CD4-positive, alpha-beta T cell (primary cell): Measurements from ENCODE around the gene SH3D19. TPM values are rescaled to one million over a fixed set of nuclear protein-coding genes. Genes with fewer than 3 reads are reported as not detected.

Experiments used
- ATAC-seq: fragments of 200-7000 bp; cut with Tn5 transposase; one replicate; pipeline ENCODE4 v1.10.0; 2022; ENCODE audit warnings: mild to moderate bottlenecking; ENCODE audit not compliant: poor library complexity
- CTCF ChIA-PET: fragments of 350-600 bp; sonication (Branson Sonifier 250); formaldehyde crosslinking; loops from one replicate; lab custom pipeline; 2021; ENCODE audit warnings: antibody characterized with exemption, inconsistent platforms; lab: Charles Lee
- POLR2A ChIA-PET: fragments of 350-600 bp; sonication (Branson Sonifier 250); formaldehyde crosslinking; loops from one replicate; lab custom pipeline; 2021; ENCODE audit warnings: antibody characterized with exemption, inconsistent platforms; lab: Charles Lee
- DNase-seq, 14 experiments: peaks; one replicate each; pipeline ENCODE4 v3.0.0-alpha.2; 2013 to 2020; ENCODE audit warnings: mixed read lengths in 2 of 14
- H3K27ac ChIP-seq, 2 donors: one replicate each; pipeline versions ENCODE4 v1.5.1 to v1.7.0; 2013; ENCODE audit warnings: low read length in 2 of 2, low read depth in 1 of 2, mild to moderate bottlenecking in 1 of 2
- H3K27me3 ChIP-seq, 2 experiments: 1 replicate in 1 of 2; 2 replicates in 1 of 2; pipeline versions ENCODE4 v1.6.1 to v1.7.0; 2013; ENCODE audit warnings: low read length in 2 of 2, control low read depth in 1 of 2, mild to moderate bottlenecking in 1 of 2, moderate library complexity in 1 of 2; ENCODE audit not compliant: insufficient read depth in 2 of 2, control insufficient read depth in 1 of 2
- H3K36me3 ChIP-seq: one replicate; pipeline ENCODE4 v1.6.1; 2013; ENCODE audit warnings: low read length, control low read depth; ENCODE audit not compliant: insufficient read depth
- H3K4me1 ChIP-seq: one replicate; pipeline ENCODE4 v1.6.1; 2013; ENCODE audit warnings: low read length, control low read depth; ENCODE audit not compliant: insufficient read depth
- H3K4me3 ChIP-seq: one replicate; pipeline ENCODE4 v1.5.1; 2013; ENCODE audit warnings: mild to moderate bottlenecking, low read length, moderate library complexity
- H3K9me3 ChIP-seq, 2 experiments: 1 replicate in 1 of 2; 2 replicates in 1 of 2; pipeline versions ENCODE4 v1.6.1 to v1.7.0; 2013; ENCODE audit warnings: low read length in 2 of 2, mild to moderate bottlenecking in 2 of 2, control low read depth in 1 of 2, moderate library complexity in 1 of 2; ENCODE audit not compliant: control insufficient read depth in 1 of 2, insufficient read depth in 1 of 2
- H3K27ac Mint-ChIP-seq: one replicate; pipeline ENCODE4 v1.8.0; 2020; ENCODE audit warnings: mixed read lengths
- H3K27me3 Mint-ChIP-seq: one replicate; pipeline ENCODE4 v1.8.0; 2021; ENCODE audit warnings: mixed read lengths
- H3K36me3 Mint-ChIP-seq: one replicate; pipeline ENCODE4 v1.8.0; 2021; ENCODE audit warnings: low read depth, mixed read lengths
- H3K4me1 Mint-ChIP-seq: one replicate; pipeline ENCODE4 v1.8.0; 2021; ENCODE audit warnings: low read depth, mixed read lengths
- H3K4me3 Mint-ChIP-seq: one replicate; pipeline ENCODE4 v1.8.0; 2020; ENCODE audit warnings: mild to moderate bottlenecking, mixed read lengths
- H3K9me3 Mint-ChIP-seq: one replicate; pipeline ENCODE4 v1.8.0; 2020; ENCODE audit warnings: mixed read lengths
- intact Hi-C, 2 experiments: fragments of 100-400 bp; cut with DNase I in 1 of 2; cut with micrococcal nuclease in 1 of 2; formaldehyde crosslinking; loops; one replicate each; pipeline versions ENCODE4 v1.15.1 to v1.9.0; 2023 to 2025; cut with DNase I, micrococcal nuclease
- total RNA-seq, 174 experiments: library from RNA in 2 of 174; stranded (reverse) in 2 of 174; gene quantifications; one replicate each; pipeline ENCODE4 v1.2.3 and lab custom pipeline; 2021 to 2026
- TF ChIP-seq, protein P1 (sequence below): fragments of 200-600 bp; IDR thresholded peaks from one replicate; pipeline ENCODE4 v1.8.0; 2022; ENCODE audit warnings: antibody characterized with exemption, mild to moderate bottlenecking

SH3D19 gene
- total RNA-seq, 2 experiments from 2014 or later, result 0.27 TPM; not detected in 1

DNA sequence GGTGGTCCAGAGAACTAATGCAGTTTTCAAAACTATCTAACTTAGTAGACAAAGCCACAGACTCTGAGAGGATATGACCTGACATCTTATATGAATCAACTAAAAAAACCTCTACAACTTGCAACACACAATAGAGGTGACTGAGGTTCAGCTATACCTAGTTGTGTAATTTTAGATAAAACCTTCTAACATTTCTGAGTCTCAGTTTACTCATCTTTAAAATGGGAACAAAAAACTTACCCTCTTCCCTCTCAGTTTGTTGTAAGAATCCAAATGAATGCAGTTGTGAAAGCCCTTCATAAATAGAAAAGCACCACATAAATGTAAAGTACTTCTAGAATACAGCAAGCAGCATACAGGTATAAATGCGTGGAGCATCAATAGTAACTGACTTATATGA is 5.9 kb downstream of the SH3D19 start:
- peaks cover 61% of the 10 kb centered on the region for H3K27me3 Mint-ChIP-seq

DNA sequence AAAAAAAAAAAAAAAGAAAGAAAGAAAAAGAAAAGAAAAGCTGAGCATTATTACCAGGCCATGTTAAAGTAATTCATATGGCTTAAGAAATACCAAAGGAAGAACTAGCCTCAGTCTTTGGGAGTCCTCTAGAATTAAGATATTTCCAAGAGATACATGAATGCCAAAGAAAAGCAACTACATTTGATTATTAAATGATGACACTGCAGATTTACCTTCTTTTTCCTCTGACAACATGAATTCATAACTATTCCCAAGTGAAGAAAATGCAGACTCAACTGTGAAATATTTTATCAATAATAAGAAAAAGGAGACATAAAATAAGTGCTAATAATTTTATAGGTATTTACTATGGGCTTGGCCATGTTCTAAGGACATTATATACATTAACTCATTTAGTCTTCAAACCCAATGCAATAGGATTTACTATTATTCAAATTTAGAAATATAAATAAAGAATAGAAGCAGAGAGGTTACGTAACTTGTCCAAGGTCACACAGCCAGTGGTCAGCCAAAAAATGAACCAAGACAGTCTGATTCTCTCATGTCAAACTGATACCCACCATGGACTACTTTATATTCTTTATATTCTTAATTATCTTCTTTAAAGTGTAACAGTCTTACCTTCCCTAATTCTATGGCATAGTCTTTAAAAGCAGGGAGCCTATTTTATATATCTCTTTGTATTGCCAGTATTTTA is 6.9 kb downstream of the SH3D19 start:
- no peaks in the 10 kb centered on the region for H3K36me3 ChIP-seq
- no peaks in the 10 kb centered on the region for H3K4me1 ChIP-seq
- H3K9me3 ChIP-seq, result no peaks in the 10 kb centered on the region
- Mint-ChIP-seq H3K9me3 (no peaks in the 10 kb centered on the region), H3K27me3 (peaks cover 51% of the 10 kb centered on the region), H3K4me3 (no peak overlapping the region), H3K27ac (no peak overlapping the region), H3K4me1 (no peaks in the 10 kb centered on the region), H3K36me3 (no peaks in the 10 kb centered on the region)
- DNase-seq (no peak), ATAC-seq (no peak)
- no peak overlapping the region for H3K27ac ChIP-seq
- TF ChIP-seq, protein P1, sequence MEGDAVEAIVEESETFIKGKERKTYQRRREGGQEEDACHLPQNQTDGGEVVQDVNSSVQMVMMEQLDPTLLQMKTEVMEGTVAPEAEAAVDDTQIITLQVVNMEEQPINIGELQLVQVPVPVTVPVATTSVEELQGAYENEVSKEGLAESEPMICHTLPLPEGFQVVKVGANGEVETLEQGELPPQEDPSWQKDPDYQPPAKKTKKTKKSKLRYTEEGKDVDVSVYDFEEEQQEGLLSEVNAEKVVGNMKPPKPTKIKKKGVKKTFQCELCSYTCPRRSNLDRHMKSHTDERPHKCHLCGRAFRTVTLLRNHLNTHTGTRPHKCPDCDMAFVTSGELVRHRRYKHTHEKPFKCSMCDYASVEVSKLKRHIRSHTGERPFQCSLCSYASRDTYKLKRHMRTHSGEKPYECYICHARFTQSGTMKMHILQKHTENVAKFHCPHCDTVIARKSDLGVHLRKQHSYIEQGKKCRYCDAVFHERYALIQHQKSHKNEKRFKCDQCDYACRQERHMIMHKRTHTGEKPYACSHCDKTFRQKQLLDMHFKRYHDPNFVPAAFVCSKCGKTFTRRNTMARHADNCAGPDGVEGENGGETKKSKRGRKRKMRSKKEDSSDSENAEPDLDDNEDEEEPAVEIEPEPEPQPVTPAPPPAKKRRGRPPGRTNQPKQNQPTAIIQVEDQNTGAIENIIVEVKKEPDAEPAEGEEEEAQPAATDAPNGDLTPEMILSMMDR, result no peak
- H3K4me3 ChIP-seq, result no peak overlapping the region
- ChIA-PET POLR2A (no interaction called here), CTCF (no interaction called here)
- H3K27me3 ChIP-seq, result peaks cover 10 to 13% of the 10 kb centered on the region in 2 experiments
- intact Hi-C loops, result no loop called here

More for the DNA sequence above, 5.9 kb downstream of the SH3D19 start:
- Mint-ChIP-seq H3K36me3 (no peaks in the 10 kb centered on the region), H3K27ac (no peak overlapping the region), H3K9me3 (no peaks in the 10 kb centered on the region), H3K4me1 (peaks cover 7% of the 10 kb centered on the region), H3K4me3 (no peak overlapping the region)
- intact Hi-C loops, result no loop called here
- Histone ChIP-seq H3K36me3 (no peaks in the 10 kb centered on the region), H3K4me1 (no peaks in the 10 kb centered on the region), H3K9me3 (no peaks in the 10 kb centered on the region), H3K4me3 (no peak overlapping the region), H3K27ac (no peak overlapping the region), H3K27me3 (peaks cover 13 to 23% of the 10 kb centered on the region in 2 experiments)
- ATAC-seq, result no peak
- TF ChIP-seq, protein P1, result no peak
- ChIA-PET POLR2A (no interaction called here), CTCF (no interaction called here)
- DNase-seq, result no peak

DNA sequence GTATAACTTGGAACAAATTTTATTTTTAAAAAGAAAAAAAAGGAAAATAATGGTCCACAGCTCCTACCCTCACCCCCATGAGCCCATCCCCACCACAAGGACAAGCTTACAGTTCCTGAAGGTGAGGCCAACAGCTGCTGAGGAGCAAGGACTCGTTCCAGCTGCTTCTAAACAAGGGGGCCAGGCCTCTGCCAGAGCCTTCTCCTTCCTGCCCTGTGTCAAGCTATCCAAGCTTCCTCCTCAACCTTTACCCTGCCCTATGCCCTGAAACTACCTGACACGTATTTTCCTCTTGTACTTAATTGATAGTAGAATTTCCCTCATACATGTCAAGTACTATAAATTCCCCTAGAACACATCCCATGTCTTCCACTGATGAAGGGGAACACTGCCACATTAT is 8.8 kb downstream of the SH3D19 start:
- DNase-seq, result no peak
- H3K9me3 Mint-ChIP-seq, result no peaks in the 10 kb centered on the region
- Histone ChIP-seq H3K4me3 (no peak overlapping the region), H3K27me3 (peaks cover 0 to 4% of the 10 kb centered on the region in 2 experiments), H3K27ac (no peak overlapping the region), H3K4me1 (no peaks in the 10 kb centered on the region), H3K9me3 (no peaks in the 10 kb centered on the region), H3K36me3 (no peaks in the 10 kb centered on the region)
- TF ChIP-seq, protein P1, result no peak
- H3K4me1 Mint-ChIP-seq, result no peaks in the 10 kb centered on the region
- intact Hi-C loops, result no loop called here
- POLR2A ChIA-PET, result no interaction called here
- H3K4me3 Mint-ChIP-seq, result no peak overlapping the region
- H3K36me3 Mint-ChIP-seq, result no peaks in the 10 kb centered on the region
- CTCF ChIA-PET, result no interaction called here
- peaks cover 37% of the 10 kb centered on the region for H3K27me3 Mint-ChIP-seq
- H3K27ac Mint-ChIP-seq, result no peak overlapping the region
- no peak for ATAC-seq
